Hindlimb muscle (tissue), 1 donor: Measurements from ENCODE around the gene AREL1. TPM values are rescaled to one million over a fixed set of nuclear protein-coding genes. Genes with fewer than 3 reads are reported as not detected.

Experiments used
- DNase-seq: peaks from one replicate; pipeline ENCODE4 v3.0.0-alpha.2; 2013
- polyA plus RNA-seq: library from polyadenylated mRNA; unstranded; fragments of 120-200 nt; gene quantifications from one replicate; pipeline ENCODE4 v1.2.1, GENCODE V29; 2013; ENCODE audit not compliant: insufficient read length

AREL1 gene
- polyA plus RNA-seq, 1 donor = 18.1 TPM

GRCh38 chr14:74658535-74659131, 54.2 kb downstream of the AREL1 start:
- no peak for DNase-seq

GRCh38 chr14:74656964-74657363, 55.9 kb downstream of the AREL1 start:
- no peak for DNase-seq

- no peak for DNase-seq
These were observed 57.1 kb downstream of the AREL1 start for GRCh38 chr14:74655599-74656395.

- no peak for DNase-seq
These were observed 57.9 kb downstream of the AREL1 start for GRCh38 chr14:74654931-74655330.

GRCh38 chr14:74653386-74654138, 59.3 kb downstream of the AREL1 start:
- DNase-seq = no peak

- DNase-seq = no peak
These were observed 60.3 kb downstream of the AREL1 start for GRCh38 chr14:74652541-74652940.

GRCh38 chr14:74650927-74651686, 61.8 kb downstream of the AREL1 start:
- no peak for DNase-seq

GRCh38 chr14:74649673-74650072, 63.2 kb downstream of the AREL1 start:
- no peak for DNase-seq

- no peak for DNase-seq
These were observed 63.7 kb downstream of the AREL1 start for GRCh38 chr14:74649167-74649566.

GRCh38 chr14:74648601-74649000, 64.3 kb downstream of the AREL1 start:
- no peak for DNase-seq

GRCh38 chr14:74647678-74648461, 65.0 kb downstream of the AREL1 start:
- DNase-seq = no peak

- no peak for DNase-seq
These were observed 65.7 kb downstream of the AREL1 start for GRCh38 chr14:74647061-74647677.

GRCh38 chr14:74645756-74646470, 67.0 kb downstream of the AREL1 start:
- DNase-seq = no peak

- no peak for DNase-seq
These were observed 67.6 kb downstream of the AREL1 start for GRCh38 chr14:74645244-74645643.

GRCh38 chr14:74641601-74642391, 71.1 kb downstream of the AREL1 start:
- no peak for DNase-seq

- no peak for DNase-seq
These were observed 73.9 kb downstream of the AREL1 start for GRCh38 chr14:74638966-74639365.

GRCh38 chr14:74638066-74638465, 74.8 kb downstream of the AREL1 start:
- no peak for DNase-seq

- no peak for DNase-seq
These were observed 75.7 kb downstream of the AREL1 start for GRCh38 chr14:74637178-74637550.

GRCh38 chr14:74636424-74637177, 76.3 kb downstream of the AREL1 start:
- no peak for DNase-seq
